Stimulated activated CD4-positive, alpha-beta T cell treated with anti-CD3 and anti-CD28 coated beads, Interleukin-12 subunit alpha, Interleukin-12 subunit beta, amount 100 ng/mL, for 48 hours (primary cell): ENCODE measurements around the gene FSTL3.
"Not testable (repeated sequence)": the region's sequence is repeated elsewhere in the genome, so short reads cannot be mapped to it uniquely, and the experiment has no call there.

Experiments used
- DNase-seq, 3 donors: peaks; one replicate each; pipeline ENCODE4 v3.0.0-alpha.2; 2020; ENCODE audit warnings: low read depth in 2 of 3, low spot score in 1 of 3

FSTL3 gene

DNA sequence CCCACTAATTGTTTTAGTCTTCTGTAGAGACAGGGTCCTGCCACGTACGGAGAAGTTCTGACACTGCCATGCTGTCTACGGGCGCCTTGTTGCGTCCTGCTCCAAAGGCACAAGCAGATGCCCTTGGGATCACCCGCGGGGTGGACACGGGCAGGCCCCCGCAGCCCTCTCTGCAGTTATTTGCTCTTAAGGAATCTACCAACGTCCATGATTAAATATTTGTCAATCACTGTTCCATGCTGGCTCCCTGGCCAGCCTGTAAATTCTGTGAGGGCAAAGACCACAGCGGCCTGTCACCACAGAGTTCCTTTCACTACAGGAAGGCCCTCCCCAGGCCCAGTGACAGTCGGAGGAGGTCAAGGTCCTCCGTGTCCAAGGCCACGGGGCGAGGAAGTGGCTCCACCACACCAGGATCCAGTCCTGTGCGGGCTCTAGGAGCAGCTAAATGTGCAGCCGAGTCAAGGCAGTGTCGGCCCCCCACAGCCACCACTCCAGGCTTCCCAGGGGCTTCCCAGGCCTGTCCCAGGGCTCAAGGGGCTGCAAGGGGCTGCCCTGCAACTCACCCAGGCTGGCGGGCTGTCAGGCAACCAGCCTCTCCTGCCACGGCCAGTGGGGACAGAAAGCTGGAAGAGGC, 15.3 kb upstream of the FSTL3 start:
- DNase-seq = no peak

DNA sequence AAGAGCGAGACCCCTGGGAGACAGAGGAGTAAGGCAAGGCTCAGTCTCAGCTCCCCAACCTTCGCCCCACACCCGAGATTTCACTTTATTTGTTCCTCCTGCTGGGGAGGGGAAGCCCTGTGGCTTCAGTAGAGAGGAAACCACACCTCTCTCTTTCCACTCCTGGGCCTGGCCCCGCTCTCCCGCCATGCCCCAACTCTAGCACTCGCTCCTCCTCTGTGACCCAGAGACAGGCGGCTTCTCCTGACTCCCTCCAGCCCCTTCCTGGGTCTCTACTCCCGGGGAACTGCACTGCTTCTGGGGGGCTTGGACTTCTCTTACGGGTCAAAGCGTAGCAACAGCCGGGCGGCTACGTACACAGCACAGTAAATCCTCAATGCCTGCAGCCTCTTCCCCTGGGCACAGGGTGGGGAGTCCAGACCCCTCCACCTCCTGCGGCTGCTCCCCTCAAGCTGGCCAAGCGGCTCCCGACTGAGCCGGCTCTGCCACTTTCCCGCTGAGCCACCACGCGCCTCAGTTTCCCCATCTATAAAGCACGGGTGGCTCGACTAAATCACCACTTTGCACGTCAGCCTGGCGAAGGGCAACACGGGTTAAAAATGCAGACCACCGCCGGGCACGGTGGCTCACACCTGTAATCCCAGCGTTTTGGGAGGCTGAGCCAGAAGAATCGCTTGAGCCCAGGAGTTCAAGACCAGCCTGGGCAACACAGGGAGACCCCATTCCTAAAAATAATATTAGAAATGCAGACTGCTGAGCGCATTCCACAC, 14.6 kb upstream of the FSTL3 start:
- peak in 2 of 3 donors; percentile 47 to 58 for DNase-seq

DNA sequence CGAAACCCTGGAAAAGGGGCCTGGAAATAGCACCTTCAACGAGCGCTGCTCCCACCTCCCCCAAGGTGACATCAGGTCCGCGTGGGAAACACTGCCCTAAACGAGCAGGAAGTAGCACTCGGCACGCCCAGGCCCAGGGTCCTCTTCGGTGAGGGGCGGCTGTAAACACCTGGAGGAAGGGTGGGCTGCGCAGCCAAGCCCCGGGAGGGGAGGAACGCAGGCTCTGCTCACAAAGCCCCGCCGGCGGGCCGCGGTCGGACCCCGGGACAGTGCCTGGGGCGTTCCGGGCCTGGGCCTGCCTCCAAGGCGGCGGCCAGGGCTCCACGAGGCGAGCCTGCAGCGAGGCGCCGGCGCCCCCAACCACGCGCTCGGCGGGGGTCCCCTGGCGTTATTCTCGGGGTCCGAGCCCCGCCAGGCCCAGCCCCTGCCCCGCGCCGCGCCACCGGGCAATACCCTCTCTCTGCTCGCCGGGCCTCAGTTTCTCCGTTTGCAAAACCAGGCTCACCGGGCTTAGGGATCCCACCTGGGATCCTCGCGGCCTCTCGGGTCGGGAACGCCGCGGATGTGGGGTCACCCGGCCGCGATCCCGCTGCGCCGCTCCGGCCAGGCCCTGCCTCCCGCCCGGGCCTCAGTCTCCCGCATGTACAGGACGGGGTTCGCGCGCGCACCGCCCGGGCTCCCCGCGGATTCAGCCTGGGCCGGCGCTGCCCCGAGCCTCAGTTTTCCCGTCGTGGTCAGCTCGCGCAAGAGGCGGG, 13.8 kb upstream of the FSTL3 start:
- DNase-seq = peak; percentile 50 to 60 (median 52)

DNA sequence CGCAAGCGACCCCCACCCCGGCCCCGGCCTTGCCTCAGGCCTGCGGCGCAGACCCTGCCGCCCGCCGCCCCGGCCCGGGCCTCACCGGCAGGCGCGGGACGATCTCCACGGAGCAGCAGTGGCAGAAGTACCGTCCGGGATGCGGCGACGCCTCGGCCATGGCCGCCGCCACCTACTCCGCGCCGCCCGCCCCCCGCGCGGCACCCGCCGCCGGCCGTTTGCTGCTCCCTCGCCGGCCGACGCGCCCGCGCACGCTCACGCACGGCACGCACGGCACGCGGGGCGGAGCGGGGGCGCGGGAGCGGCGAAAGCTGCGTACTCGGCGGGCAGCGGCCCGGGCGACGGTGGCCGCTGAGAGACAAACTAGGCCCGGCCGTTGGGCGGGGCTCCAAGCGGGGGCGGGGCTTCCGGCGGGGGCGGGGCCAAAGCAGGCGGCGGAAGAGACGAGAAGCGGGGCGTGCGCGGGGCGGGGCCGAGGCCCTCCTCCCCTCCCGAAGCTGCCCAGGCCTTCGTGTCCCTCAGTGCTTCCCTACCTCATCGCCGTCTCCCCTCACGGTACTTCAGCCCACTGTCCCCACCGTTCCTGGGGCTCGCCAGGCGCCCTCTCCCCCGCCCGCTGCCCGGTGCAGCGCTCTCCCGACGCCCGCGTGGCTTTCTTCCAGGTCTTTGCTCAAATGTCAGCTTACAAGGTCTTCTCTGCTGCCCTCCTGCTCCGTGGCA, 13.1 kb upstream of the FSTL3 start, which contains the start of gene RNF126:
Gene RNF126, minus strand, starts transcription at position 253 of the 720 bp plus-strand sequence. Its CDS starts 93 bp downstream, at position 160.
- DNase-seq = peak; percentile 91 to 95 (median 94)

DNA sequence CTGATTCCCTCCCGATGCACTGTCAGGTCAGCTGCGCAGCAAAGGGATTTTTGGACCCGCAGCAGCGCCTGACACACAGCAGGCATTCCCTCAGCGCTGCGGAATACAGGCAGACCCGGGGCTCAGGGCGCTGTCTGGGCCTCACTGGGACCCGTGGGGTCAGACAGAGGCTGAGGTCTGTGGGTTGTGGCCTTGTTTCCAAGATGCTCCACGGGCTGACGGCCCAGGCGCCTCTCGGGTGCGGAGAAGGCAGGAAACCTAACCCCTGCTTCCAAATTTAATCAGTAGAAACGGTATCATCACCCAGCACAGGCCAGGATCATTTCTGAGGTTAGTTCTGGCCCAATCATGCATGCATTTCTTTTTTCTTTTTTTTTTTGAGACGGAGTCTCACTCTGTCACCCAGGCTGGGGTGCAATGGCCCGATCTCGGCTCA, 12.5 kb upstream of the FSTL3 start:
- no peak for DNase-seq

- peak; percentile 68 to 84 (median 78) for DNase-seq
Measured at GRCh38 chr19:664913-665443, 11.2 kb upstream of the FSTL3 start.

DNA sequence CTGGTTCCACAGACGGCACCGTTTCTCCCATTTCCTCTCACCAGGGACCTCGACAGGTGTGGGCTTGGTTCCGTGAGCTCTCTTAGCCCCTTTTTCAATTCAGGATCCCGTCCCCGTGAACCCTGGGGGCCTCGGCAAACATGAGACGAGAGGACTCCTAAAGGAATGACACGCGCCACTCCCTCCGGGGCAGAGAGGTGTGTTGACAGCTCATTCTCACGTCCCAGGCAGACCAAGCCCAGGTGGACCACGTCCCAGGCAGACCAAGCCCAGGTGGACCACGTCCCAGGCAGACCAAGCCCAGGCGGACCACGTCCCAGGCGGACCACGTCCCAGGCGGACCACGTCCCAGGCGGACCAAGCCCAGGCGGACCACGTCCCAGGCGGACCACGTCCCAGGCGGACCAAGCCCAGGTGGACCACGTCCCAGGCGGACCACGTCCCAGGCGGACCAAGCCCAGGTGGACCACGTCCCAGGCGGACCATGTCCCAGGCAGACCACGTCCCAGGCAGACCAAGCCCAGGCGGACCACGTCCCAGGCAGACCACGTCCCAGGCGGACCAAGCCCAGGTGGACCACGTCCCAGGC, 9.1 kb upstream of the FSTL3 start:
- DNase-seq = not testable (repeated sequence)

DNA sequence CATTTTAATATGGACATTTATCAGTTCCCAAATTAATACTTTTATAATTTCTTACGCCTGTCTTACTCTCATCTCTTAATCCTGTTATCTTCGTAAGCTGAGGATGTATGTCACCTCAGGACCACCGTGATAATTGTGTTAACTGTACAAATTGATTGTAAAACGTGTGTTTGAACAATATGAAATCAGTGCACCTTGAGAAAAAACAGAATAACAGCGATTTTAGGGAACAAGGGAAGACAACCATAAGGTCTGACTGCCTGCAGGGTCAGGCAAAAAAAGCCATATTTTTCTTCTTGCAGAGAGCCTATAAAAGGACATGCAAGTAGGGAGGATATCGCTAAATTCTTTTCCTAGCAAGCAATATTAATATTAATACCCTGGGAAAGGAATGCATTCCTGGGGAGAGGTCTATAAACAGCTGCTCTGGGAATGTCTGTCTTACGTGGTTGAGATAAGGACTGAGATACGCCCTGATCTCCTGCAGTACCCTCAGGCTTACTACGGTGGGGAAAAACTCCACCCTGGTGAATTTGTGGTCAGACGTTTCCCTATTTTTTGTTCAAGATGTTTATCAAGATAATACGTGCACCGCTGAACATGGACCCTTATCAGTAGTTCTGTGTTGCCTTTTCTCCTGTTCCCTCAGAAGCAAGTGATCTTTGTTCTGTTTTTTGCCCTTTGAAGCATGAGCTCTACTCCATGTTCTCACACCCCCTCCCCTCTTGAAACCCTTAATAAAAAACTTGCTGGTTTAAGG, 7.3 kb upstream of the FSTL3 start:
- not testable (repeated sequence) for DNase-seq

GRCh38 chr19:670609-671075, 5.5 kb upstream of the FSTL3 start:
- no peak for DNase-seq

DNA sequence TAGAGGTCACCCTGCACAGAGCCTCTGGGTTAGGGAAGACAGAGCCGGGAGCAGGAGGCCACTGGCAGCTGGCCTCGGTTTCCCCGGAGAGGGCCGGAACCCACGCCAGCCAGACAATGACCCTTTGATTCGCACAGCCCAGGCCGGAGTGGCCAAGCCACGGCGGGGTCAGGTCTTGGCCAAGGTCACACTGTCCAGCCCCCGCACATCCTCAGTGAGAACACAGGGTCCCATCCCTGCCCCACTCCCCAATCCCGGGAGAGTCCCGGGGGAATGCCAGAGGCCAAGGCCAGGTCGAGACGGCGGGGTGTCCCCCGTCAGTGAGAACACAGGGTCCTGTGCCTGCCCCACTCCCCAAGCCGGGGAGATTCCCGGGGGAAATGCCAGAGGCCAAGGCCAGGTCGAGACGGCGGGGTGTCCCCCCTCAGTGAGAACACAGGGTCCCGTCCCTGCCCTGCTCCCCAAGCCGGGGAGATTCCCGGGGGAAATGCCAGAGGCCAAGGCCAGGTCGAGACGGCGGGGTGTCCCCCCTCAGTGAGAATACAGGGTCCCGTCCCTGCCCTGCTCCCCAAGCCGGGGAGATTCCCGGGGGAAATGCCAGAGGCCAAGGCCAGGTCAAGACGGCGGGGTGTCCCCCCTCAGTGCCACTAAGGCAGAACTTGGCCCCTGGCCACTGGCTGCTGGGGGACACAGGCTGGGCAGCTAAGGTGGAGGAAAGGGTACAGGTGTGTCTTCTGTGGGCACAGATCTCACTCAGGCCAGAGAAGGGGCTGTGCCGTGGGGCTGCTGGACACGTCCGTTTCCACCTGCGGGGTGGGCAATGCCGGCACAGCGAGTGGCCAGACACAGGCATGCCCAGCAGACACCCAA, 1.7 kb upstream of the FSTL3 start:
- no peak for DNase-seq

DNA sequence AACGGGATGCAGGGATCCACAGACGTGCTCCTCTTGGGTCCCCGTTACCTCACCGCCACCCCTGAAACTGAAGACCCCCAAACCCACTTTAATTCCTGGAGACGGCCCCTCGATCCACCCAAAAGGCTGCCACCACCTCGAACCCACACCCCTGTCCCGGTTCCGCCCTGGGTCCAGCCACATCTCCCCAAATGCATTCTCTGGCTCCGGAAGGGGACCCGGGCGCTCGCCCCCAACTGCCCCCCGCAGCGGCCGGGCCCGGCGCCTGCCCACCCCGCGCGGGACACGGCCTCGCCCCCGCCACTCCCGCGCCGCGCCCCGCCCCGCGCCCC, 219 bp upstream of the FSTL3 start:
- no peak for DNase-seq

- DNase-seq = no peak
Measured at GRCh38 chr19:677201-677600, 1.0 kb downstream of the FSTL3 start.

DNA sequence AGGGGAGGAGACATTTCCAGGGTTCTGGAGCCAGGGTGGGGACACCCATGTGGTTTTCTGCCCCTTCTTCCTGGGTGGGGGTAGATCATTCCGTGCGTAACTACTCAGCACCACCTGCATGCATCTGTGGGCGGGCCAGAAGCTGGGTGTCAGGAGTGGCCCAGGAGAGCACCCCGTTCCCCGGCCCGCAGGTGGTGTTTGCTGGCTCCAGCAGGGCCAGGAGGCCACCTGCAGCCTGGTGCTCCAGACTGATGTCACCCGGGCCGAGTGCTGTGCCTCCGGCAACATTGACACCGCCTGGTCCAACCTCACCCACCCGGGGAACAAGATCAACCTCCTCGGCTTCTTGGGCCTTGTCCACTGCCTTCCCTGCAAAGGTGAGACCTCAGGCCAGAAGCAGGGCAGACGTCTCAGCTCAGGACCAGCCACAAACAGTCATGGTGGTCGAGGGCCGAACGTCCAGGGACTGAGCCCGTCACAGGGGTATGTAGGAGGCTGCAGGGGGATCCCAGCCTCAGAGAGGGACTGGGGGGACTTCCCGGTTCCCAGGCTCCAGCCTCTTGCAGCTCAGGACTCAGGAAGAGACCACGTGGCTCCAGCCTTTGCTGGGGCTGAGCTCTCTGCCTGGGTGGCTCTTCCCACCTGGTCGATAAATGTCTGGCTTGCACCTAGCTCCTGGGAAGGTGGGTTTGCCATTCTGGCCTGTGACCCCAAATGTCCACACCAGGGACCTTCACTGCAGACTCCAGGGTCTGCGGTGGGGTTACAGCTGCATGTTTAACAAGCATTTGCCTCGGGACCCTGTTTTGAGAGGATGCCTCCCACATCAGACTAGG, 1.6 kb downstream of the FSTL3 start:
- DNase-seq = no peak

GRCh38 chr19:678791-679388, 2.7 kb downstream of the FSTL3 start:
- no peak for DNase-seq

DNA sequence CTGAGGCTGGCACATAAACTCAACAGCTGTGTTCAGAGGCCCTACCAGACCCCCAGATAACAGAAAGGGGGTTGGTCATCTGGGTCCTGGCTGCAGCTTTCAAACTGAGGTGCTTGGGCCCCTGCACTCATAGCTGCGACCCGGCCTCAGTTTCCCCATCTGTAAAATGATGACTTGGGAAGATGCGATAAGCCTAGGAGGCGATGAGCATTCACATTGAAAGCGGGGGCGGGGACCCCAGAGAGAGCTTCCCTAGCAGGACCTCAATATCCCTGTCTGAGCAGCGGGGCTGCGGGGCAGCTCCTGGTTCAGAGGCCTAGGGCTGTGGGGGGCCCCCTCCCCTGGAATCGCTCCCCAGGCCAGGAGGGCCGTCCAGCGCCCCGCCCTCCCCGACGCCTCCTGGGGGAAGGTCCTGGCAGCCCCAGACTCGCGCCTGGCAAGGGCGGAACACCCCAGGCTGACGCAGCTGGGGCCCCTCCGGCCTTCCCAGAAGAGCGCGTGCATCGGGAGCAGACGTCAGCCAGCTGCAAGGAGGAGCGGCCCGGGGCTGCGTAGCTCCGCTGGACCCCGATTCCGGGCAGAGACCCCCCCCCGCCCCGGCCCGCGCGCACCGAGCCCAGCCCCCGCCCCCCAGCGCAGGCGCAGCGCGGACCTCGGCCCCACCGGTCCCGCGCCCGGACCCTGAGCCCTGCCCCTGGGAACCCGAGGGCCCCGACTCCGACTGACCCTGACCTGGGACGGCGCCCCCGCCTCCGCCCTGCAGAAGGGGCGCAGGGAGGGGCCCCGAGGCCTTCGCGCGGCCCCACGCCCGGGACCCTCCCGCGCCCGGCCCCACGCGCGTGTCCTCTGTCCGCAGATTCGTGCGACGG, 3.5 kb downstream of the FSTL3 start:
- peak in 1 of 3 donors; percentile 27 for DNase-seq

DNA sequence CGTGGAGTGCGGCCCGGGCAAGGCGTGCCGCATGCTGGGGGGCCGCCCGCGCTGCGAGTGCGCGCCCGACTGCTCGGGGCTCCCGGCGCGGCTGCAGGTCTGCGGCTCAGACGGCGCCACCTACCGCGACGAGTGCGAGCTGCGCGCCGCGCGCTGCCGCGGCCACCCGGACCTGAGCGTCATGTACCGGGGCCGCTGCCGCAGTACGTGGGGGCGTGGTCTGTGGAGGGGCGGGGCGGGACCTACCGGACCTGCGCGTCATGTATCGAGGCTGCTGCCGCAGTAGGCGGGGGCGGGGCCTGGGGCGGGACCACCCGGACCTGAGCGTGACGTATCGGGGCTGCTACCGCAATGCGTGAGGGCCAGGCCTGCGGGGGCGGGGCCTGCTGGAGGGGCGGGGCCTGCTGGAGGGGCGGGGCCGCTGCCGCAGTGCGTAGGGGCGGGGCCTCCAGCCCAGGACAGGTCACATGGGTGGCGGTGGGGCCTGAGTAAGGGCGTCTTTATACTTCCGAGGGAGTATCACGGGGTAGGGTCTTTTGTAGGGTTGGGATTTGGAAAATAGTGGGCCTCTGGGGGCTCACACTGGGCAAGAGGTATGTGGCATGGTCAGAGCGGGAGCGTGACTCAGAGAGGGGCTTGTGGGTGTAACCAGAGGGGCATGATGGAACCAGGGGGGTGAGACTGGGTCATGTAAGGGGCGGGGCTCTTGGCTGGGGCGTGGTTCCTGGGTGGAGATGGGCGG, 4.3 kb downstream of the FSTL3 start:
- DNase-seq = peak; percentile 99 to 100 (median 100)
